ENCODE measurements around the gene DNAJC8. TPM values are rescaled to one million over a fixed set of nuclear protein-coding genes. Genes with fewer than 3 reads are reported as not detected.

Gene DNAJC8
- total and polyA plus RNA-seq, 10 of the 15 experiments (the other 5 are each of a cell fraction or from before 2014, with no cell fraction given) = 91.2 to 296 (median 152) TPM

DNA sequence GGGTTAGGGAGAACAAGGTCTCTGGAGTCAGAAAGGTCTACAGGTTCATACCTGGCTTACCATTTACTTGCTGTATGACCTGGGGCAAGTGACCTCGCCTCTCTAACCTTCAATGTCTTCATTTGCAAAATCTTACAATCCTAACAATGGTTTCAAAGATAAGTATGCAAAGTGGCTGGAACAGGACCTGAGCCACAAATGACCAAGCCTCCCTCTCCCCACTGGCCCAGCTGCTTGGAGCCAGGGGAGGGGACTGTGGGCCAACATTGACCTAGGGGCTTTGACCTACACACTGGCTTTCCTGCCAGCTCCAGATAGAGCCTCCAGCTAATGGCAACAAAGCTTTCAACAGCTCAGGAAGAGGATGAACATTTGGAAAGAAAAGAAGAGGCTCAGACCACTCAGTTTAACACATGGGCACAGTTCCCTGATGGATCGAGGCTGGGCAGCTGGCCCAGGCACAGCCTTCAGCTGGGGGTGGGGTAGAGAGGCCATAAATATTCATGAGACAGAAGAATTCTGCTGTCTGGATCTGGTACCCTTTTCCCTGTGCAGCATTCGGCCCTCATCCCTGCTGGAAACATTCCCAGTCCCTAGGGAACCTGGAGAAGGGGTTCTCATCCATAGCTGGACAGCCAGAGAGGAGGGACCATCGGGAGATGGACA is 69.2 kb downstream of the DNAJC8 start:
- Histone ChIP-seq H3K79me2 (ENCODE audit: control insufficient read depth, insufficient read depth, low read length) (no peaks in the 10 kb centered on the region; the same call in 1 of the 2 replicates), H3K27ac (ENCODE audit: control insufficient read depth, insufficient read depth) (no peak overlapping the region), H3K4me2 (ENCODE audit: control insufficient read depth, insufficient read depth) (no peak overlapping the region), H3K9ac (ENCODE audit: control insufficient read depth, insufficient read depth, low read length) (no peak overlapping the region), H3K9me3 (replicated peaks; ENCODE audit: control insufficient read depth, insufficient read depth, low read length) (no peaks in the 10 kb centered on the region; the same call in 2 of the 3 replicates), H3K4me3 (no peak overlapping the region), H3K4me1 (ENCODE audit: control insufficient read depth, insufficient read depth, low read length) (peaks cover 5% of the 10 kb centered on the region), H3K27me3 (replicated peaks in 1 of 2; ENCODE audit: control insufficient read depth in 2 of 2, insufficient read depth in 2 of 2, low read length in 1 of 2) (no peaks in the 10 kb centered on the region), H4K20me1 (ENCODE audit: control insufficient read depth, insufficient read depth) (no peaks in the 10 kb centered on the region; the same call in 1 of the 2 replicates), H3K36me3 (ENCODE audit: control insufficient read depth in 2 of 2, insufficient read depth in 2 of 2, low read length in 1 of 2) (peaks cover 0 to 6% of the 10 kb centered on the region in 2 experiments; a peak in 2 of 4 replicates), H2AFZ (ENCODE audit: control insufficient read depth, low read depth, low read length) (no peak overlapping the region)
- no peak for DNase-seq (ENCODE audit: low read depth, low spot score)
- intact Hi-C loops (cut with micrococcal nuclease; ENCODE audit: unreplicated experiment) (no loop called here), in situ Hi-C loops (cut with MboI) (no loop called here)
- 59% methylated on average over 4 of the region's 4 CpGs for WGBS (ENCODE audit: insufficient coverage, insufficient replicate concordance, low lambda C conversion rate, missing lambda C conversion rate)
- CTCF ChIA-PET = interaction anchor here (1.3 to 2.2 kb wide), 6 partner anchors 16 to 75 kb away, joined by 4 to 14 read pairs (median 5); partner anchors contain the start of gene EYA3
- TF ChIP-seq, protein P1, sequence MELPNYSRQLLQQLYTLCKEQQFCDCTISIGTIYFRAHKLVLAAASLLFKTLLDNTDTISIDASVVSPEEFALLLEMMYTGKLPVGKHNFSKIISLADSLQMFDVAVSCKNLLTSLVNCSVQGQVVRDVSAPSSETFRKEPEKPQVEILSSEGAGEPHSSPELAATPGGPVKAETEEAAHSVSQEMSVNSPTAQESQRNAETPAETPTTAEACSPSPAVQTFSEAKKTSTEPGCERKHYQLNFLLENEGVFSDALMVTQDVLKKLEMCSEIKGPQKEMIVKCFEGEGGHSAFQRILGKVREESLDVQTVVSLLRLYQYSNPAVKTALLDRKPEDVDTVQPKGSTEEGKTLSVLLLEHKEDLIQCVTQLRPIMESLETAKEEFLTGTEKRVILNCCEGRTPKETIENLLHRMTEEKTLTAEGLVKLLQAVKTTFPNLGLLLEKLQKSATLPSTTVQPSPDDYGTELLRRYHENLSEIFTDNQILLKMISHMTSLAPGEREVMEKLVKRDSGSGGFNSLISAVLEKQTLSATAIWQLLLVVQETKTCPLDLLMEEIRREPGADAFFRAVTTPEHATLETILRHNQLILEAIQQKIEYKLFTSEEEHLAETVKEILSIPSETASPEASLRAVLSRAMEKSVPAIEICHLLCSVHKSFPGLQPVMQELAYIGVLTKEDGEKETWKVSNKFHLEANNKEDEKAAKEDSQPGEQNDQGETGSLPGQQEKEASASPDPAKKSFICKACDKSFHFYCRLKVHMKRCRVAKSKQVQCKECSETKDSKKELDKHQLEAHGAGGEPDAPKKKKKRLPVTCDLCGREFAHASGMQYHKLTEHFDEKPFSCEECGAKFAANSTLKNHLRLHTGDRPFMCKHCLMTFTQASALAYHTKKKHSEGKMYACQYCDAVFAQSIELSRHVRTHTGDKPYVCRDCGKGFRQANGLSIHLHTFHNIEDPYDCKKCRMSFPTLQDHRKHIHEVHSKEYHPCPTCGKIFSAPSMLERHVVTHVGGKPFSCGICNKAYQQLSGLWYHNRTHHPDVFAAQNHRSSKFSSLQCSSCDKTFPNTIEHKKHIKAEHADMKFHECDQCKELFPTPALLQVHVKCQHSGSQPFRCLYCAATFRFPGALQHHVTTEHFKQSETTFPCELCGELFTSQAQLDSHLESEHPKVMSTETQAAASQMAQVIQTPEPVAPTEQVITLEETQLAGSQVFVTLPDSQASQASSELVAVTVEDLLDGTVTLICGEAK (IDR thresholded peaks at IDR 0.05; ENCODE audit: borderline replicate concordance) = no peak
- TF ChIP-seq FOS (IDR thresholded peaks at IDR 0.05; ENCODE audit: borderline replicate concordance, extremely low read depth, insufficient read length) = no peak
- TF ChIP-seq ZSCAN29 (IDR thresholded peaks at IDR 0.05) = no peak
- no TSS peak for BruUV-seq (replicated peaks)
- SMC1A ChIA-PET (ENCODE audit: uncharacterized antibody, unreplicated experiment) = interaction anchor here (1.1 to 4.8 kb wide), 9 partner anchors 10 to 75 kb away, joined by 3 to 33 read pairs (median 4); partner anchors contain the start of gene EYA3
- RAD21 ChIA-PET (ENCODE audit: unreplicated experiment) = interaction anchor here (0.9 to 3.2 kb wide), 5 partner anchors 9 to 45 kb away, joined by 3 to 10 read pairs (median 4); no protein-coding TSS in a partner anchor
- no peak for FAIRE-seq
- POLR2A ChIA-PET = interaction anchor here (0.7 to 2.8 kb wide), 6 partner anchors 10 to 411 kb away, joined by 3 to 9 read pairs (median 6); no protein-coding TSS in a partner anchor
- peak; percentile 36 for ATAC-seq

Data from GM12878 (cell line).